K562 (cell line): ENCODE data around the gene CPT1C. TPM values are rescaled to one million over a fixed set of nuclear protein-coding genes. Genes with fewer than 3 reads are reported as not detected.

Experiments used
- CBFA2T2 ChIP-seq: fragments of 450-650 bp; conservative IDR thresholded peaks from 2 replicates; pipeline ENCODE4 v1.6.1; 2017; ENCODE audit warnings: mild to moderate bottlenecking
- CC2D1A ChIP-seq: fragments of 450-650 bp; IDR thresholded peaks from 2 replicates; pipeline ENCODE4 v1.6.1; 2017; ENCODE audit warnings: mild to moderate bottlenecking
- ERF ChIP-seq: fragments of 450-650 bp; formaldehyde crosslinking; IDR thresholded peaks from 2 replicates; pipeline ENCODE4 v1.4.0; 2020; ENCODE audit warnings: mild to moderate bottlenecking, mixed read lengths
- HBP1 ChIP-seq: fragments of 450-650 bp; formaldehyde crosslinking; IDR thresholded peaks from 2 replicates; pipeline ENCODE4 v1.4.0; 2022; ENCODE audit warnings: missing genetic modification characterization
- HMGN3 ChIP-seq: IDR thresholded peaks from 2 replicates; pipeline ENCODE4 v1.6.1; 2011; ENCODE audit warnings: borderline replicate concordance, low read depth, mild to moderate bottlenecking, mixed read lengths, low read length; ENCODE audit not compliant: insufficient read length; ENCODE audit errors: extremely low read depth
- IRF9 ChIP-seq: fragments of 450-650 bp; IDR thresholded peaks from 2 replicates; pipeline ENCODE4 v1.6.1; 2016; ENCODE audit warnings: missing biosample characterization, missing genetic modification characterization
- REST ChIP-seq, 2 experiments: fragments of 450-650 bp; formaldehyde crosslinking in 1 of 2; IDR thresholded peaks; 2 replicates each; pipeline versions ENCODE4 v1.4.0 to v1.6.1; 2014 to 2020; ENCODE audit warnings: mild to moderate bottlenecking in 2 of 2, borderline replicate concordance in 1 of 2, low read depth in 1 of 2
- SIX5 ChIP-seq, 2 experiments: IDR thresholded peaks; 2 replicates each; pipeline ENCODE4 v1.6.1; 2011; ENCODE audit warnings: low read length in 2 of 2, borderline replicate concordance in 1 of 2, low read depth in 1 of 2, mild to moderate bottlenecking in 1 of 2, moderate library complexity in 1 of 2; ENCODE audit not compliant: insufficient read depth in 1 of 2
- SUPT5H ChIP-seq: fragments of 450-650 bp; IDR thresholded peaks from 2 replicates; pipeline ENCODE4 v1.6.1; 2016
- TEAD4 ChIP-seq, 2 experiments: sonication (generic) in 1 of 2; formaldehyde crosslinking in 1 of 2; IDR thresholded peaks; 2 replicates each; pipeline versions ENCODE4 v1.6.1 to v1.8.0; 2012 to 2022; ENCODE audit warnings: borderline replicate concordance in 1 of 2, inconsistent platforms in 1 of 2, low read length in 1 of 2, mild to moderate bottlenecking in 1 of 2, missing genetic modification reagents in 1 of 2
- ZNF408 ChIP-seq: fragments of 250-450 bp; sonication (Bioruptor Pico); IDR thresholded peaks from 2 replicates; pipeline ENCODE4 v1.4.0; 2020; ENCODE audit warnings: low read depth, mild to moderate bottlenecking, moderate library complexity
- ZNF589 ChIP-seq: fragments of 200-800 bp; sonication (Bioruptor generic); IDR thresholded peaks from 2 replicates; pipeline ENCODE4 v1.6.1; 2016; ENCODE audit warnings: low read depth, missing genetic modification characterization, missing compliant biosample characterization
- ZNF695 ChIP-seq: fragments of 450-650 bp; formaldehyde crosslinking; IDR thresholded peaks from 2 replicates; pipeline ENCODE4 v1.4.0; 2020; ENCODE audit warnings: mild to moderate bottlenecking, moderate library complexity
- ZNF780A ChIP-seq: fragments of 250-450 bp; sonication (Bioruptor Pico); IDR thresholded peaks from 2 replicates; pipeline ENCODE4 v1.5.0; 2021; ENCODE audit warnings: mild to moderate bottlenecking
- polyA plus RNA-seq, 8 experiments: library from polyadenylated mRNA; depleted of rRNA in 4 of 8; stranded (reverse) in 5 of 8; unstranded in 3 of 8; fragments of >200 nt; fragmentation: Nextera tagmentation in 2 of 8; fragmentation: Illumina TruSeq in 1 of 8; extraction: Ambion mirVana in 2 of 8; extraction: Trizol in 1 of 8; gene quantifications; 2 replicates each; pipeline versions ENCODE4 v1.2.1 to v1.2.3, GENCODE V29; 2011 to 2014; ENCODE audit warnings: inconsistent platforms in 1 of 8, missing spikeins in 1 of 8
- total RNA-seq, 7 experiments: library from RNA; depleted of rRNA in 6 of 7; stranded (reverse); fragments of >200 nt in 6 of 7; fragmentation: Illumina TruSeq in 2 of 7; extraction: Trizol in 2 of 7; gene quantifications; 2 replicates each; pipeline versions ENCODE4 v1.2.1 to v1.2.3, GENCODE V29; 2011 to 2021; ENCODE audit warnings: low replicate concordance in 1 of 7

CPT1C gene
- total and polyA plus RNA-seq, 9 of the 15 experiments (the other 6 are each of a cell fraction or from before 2014, with no cell fraction given), result 1.9 to 12.3 (median 3.0) TPM

GRCh38 chr19:49672131-49672919 is 18.6 kb upstream of the CPT1C start (continued):
- TF ChIP-seq ZNF780A (CRISPR knock-in tag), result no peak
- TF ChIP-seq TEAD4 (IDR thresholded peaks at IDR 0.05; ENCODE audit: low read length), result no peak
- no peak for TF ChIP-seq TEAD4 (CRISPR knock-in tag; IDR thresholded peaks at IDR 0.05; ENCODE audit: borderline replicate concordance)
- TF ChIP-seq SUPT5H, result peak; percentile 53; the same call in 1 of the 2 replicates
- TF ChIP-seq CC2D1A, result peak; percentile 52
- no peak for TF ChIP-seq SIX5 (IDR thresholded peaks at IDR 0.05; ENCODE audit: borderline replicate concordance in 1 of 2, insufficient read depth in 1 of 2, low read depth in 1 of 2, low read length in 2 of 2)
- TF ChIP-seq HBP1 (CRISPR knock-in tag), result no peak
- TF ChIP-seq ZNF695 (CRISPR knock-in tag), result no peak
- no peak for TF ChIP-seq ZNF589
- TF ChIP-seq REST (IDR thresholded peaks at IDR 0.05; ENCODE audit: borderline replicate concordance), result peak; percentile 93
- TF ChIP-seq REST (CRISPR knock-in tag; IDR thresholded peaks at IDR 0.05; ENCODE audit: low read depth), result no peak
- no peak for TF ChIP-seq ZNF408 (CRISPR knock-in tag)
- peak; percentile 28; the same call in 1 of the 2 replicates for TF ChIP-seq ERF (CRISPR knock-in tag)
- peak; percentile 37 for TF ChIP-seq HMGN3
- TF ChIP-seq IRF9 (tag), result no peak
- no peak for TF ChIP-seq CBFA2T2
